ENCODE results near the gene GPR37.

GPR37 gene

DNA sequence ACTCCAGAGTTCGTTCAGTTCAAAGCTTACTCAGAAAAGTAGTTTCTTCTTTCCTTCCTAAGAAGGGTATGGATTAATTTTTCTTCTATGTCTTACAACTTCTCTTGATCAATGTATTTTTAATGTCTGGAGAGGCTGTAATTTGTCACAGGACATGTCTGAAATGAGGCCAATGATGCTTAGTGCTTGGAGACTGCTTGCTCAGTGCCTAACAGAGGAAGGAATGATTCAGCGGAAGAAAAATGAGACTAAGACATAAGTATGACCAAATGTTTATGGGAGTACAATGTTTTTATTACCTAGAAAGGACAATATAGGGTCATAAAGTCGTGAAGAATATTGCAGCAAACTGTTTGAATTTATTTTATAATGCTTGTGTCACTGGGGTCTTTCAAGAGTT lies 43.3 kb downstream of the GPR37 start:
- no peak for DNase-seq

DNA sequence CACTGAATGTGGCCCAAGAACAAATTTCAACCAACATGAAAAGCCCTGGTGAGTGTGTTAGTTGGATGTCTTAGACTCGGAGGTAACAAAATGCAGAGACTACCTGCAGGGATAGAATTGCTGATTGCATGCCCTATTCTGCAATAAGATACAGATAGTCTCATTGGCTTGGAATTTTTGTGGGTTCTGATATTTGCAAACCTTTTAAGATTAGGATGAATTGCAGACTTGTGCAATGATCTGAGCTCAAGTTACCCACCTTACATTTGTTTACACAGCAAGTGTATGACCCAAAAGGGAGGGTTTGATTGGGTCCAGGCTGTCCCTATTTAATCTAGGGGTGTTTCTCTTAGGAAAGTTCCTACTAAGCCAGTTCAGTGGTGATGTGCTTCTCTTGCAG lies 45.4 kb downstream of the GPR37 start:
- no peak for DNase-seq

DNA sequence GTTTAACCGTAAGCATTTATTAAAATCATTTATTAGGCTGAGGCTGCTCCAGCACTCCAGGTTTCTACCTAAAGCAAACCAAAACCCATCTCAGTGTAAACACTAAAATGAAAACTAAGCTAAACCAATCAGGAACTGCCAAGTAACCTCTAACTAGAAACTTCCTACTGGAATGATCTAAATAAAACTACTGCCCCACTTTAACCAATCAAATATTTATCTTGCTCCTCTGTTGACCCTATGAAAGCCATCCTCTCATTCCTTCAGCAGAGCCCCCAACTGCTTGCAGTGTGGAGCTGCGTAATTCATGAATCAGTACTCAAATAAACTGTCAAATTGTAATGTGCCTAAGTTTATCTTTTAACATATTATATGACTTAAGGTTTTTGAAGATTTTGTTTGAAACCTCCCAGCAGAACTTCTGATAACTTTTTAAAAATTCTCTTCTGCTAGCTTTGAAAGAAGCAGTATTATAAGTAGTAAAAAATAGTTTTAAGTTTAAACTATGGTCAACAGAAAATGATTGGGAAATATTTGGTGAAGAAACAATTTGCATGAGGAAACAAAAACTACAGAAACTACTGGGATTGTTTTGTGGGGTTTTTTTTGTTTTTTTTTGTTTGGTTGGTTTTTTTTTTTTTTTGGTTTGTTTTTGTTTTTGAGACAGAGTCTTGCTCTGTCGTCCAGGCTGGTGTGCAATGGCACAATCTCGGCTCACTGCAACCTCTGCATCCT lies 47.4 kb downstream of the GPR37 start:
- no peak for DNase-seq

DNA sequence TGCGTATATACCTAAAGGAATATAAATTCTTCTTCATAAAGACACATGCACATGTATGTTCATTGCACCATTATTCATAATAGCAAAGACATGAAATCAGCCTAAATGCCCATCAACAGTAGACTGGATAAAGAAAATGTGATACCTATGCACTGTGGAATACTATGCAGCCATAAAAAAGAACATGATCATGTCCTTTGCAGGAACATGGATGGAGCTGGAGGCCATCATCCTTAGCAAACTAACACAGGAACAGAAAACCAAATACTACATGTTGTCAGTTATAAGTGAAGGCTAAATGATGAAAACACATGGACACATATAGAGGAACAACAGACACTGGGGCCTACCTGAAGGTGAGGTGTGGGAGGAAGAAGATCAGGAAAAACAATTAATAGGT lies 48.7 kb downstream of the GPR37 start:
- no peak for DNase-seq

GRCh38 chr7:124713086-124713485 lies 52.5 kb downstream of the GPR37 start:
- no peak for DNase-seq

GRCh38 chr7:124712017-124712416 lies 53.6 kb downstream of the GPR37 start:
- DNase-seq: no peak

GRCh38 chr7:124702385-124702784 lies 63.2 kb downstream of the GPR37 start:
- no peak for DNase-seq

GRCh38 chr7:124701955-124702354 lies 63.6 kb downstream of the GPR37 start:
- no peak for DNase-seq

DNA sequence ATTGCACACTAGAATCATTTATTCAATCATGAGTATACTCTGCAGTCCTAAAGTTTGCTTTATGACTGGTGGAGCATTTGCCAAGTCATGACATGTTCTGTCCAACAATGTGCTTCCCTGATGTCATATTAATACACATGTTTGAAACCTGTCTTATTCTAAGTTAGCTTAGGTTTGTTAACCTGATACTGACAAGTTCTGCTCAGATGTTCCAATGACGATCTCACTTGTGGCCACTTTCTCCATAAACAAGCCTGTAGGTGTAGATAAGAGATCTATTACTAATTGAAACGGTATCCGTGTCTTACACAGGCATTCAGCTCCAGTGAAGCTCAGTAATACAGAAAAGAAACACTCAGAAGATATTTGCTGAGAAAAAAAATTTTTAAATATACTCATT lies 64.9 kb downstream of the GPR37 start:
- DNase-seq: no peak

- no peak for DNase-seq
Observed at GRCh38 chr7:124698964-124699363, 66.6 kb downstream of the GPR37 start.

- DNase-seq: no peak
Observed at GRCh38 chr7:124697746-124698145, 67.8 kb downstream of the GPR37 start.
